Osteocyte (in vitro differentiated cells): Measurements from ENCODE around the gene SACS. TPM values are rescaled to one million over a fixed set of nuclear protein-coding genes. Genes with fewer than 3 reads are reported as not detected.

Source experiments
- DNase-seq: peaks from one replicate; pipeline ENCODE4 v3.0.0; 2021; ENCODE audit warnings: mixed read lengths; ENCODE audit not compliant: unreplicated experiment; ENCODE audit errors: extremely low spot score
- H3K27ac Mint-ChIP-seq: one replicate; pipeline ENCODE4 v1.8.0; 2021; ENCODE audit warnings: mild to moderate bottlenecking, mixed read lengths; ENCODE audit not compliant: unreplicated experiment
- H3K27me3 Mint-ChIP-seq: one replicate; pipeline ENCODE4 v1.8.0; 2021; ENCODE audit warnings: mixed read lengths; ENCODE audit not compliant: unreplicated experiment
- H3K36me3 Mint-ChIP-seq: one replicate; pipeline ENCODE4 v1.8.0; 2021; ENCODE audit warnings: mixed read lengths; ENCODE audit not compliant: unreplicated experiment
- H3K4me1 Mint-ChIP-seq: one replicate; pipeline ENCODE4 v1.8.0; 2021; ENCODE audit warnings: mixed read lengths; ENCODE audit not compliant: unreplicated experiment
- H3K4me3 Mint-ChIP-seq: one replicate; pipeline ENCODE4 v1.8.0; 2021; ENCODE audit warnings: mild to moderate bottlenecking, moderate library complexity, mixed read lengths; ENCODE audit not compliant: unreplicated experiment
- H3K9me3 Mint-ChIP-seq: one replicate; pipeline ENCODE4 v1.8.0; 2021; ENCODE audit warnings: mixed read lengths; ENCODE audit not compliant: unreplicated experiment
- CTCF ChIP-seq: fragments of 200-600 bp; sonication (generic); IDR thresholded peaks from 2 replicates; pipeline ENCODE4 v1.5.0; 2021; ENCODE audit warnings: antibody characterized with exemption, mild to moderate bottlenecking, moderate library complexity
- total RNA-seq: library from RNA; stranded (reverse); gene quantifications from 2 replicates; pipeline ENCODE4 v1.2.1, GENCODE V29; 2021

The SACS gene
- total RNA-seq, 1 donor from 2014 or later = 32.1 TPM

- H3K36me3 Mint-ChIP-seq = peaks cover 59% of the 10 kb centered on the region
- TF ChIP-seq CTCF = no peak
- H3K27ac Mint-ChIP-seq = no peak overlapping the region
- H3K9me3 Mint-ChIP-seq = peaks cover 29% of the 10 kb centered on the region
- DNase-seq = no peak
- no peak overlapping the region for H3K4me3 Mint-ChIP-seq
- H3K4me1 Mint-ChIP-seq = peaks cover under 1% of the 10 kb centered on the region
- no peaks in the 10 kb centered on the region for H3K27me3 Mint-ChIP-seq
Measured at GRCh38 chr13:23339225-23339624, 94.3 kb downstream of the SACS start.

- Mint-ChIP-seq H3K36me3 (peaks cover 35% of the 10 kb centered on the region), H3K27ac (no peak overlapping the region), H3K4me3 (no peak overlapping the region), H3K9me3 (peaks cover 28% of the 10 kb centered on the region), H3K27me3 (no peaks in the 10 kb centered on the region), H3K4me1 (no peaks in the 10 kb centered on the region)
- TF ChIP-seq CTCF = no peak
- no peak for DNase-seq
Measured at GRCh38 chr13:23330356-23330755, 103.1 kb downstream of the SACS start.

- Mint-ChIP-seq H3K27ac (no peak overlapping the region), H3K27me3 (no peaks in the 10 kb centered on the region), H3K4me3 (no peak overlapping the region), H3K4me1 (peaks cover 50% of the 10 kb centered on the region), H3K36me3 (peaks cover 6% of the 10 kb centered on the region), H3K9me3 (no peaks in the 10 kb centered on the region)
- no peak for TF ChIP-seq CTCF
- no peak for DNase-seq
Measured at GRCh38 chr13:23325191-23325590, 108.3 kb downstream of the SACS start.

GRCh38 chr13:23323946-23324709 lies 109.4 kb downstream of the SACS start:
- Mint-ChIP-seq H3K36me3 (peaks cover 6% of the 10 kb centered on the region), H3K27me3 (no peaks in the 10 kb centered on the region), H3K9me3 (no peaks in the 10 kb centered on the region), H3K4me3 (no peak overlapping the region), H3K4me1 (peaks cover 61% of the 10 kb centered on the region), H3K27ac (peak overlapping the region; percentile 95)
- no peak for DNase-seq
- TF ChIP-seq CTCF = no peak

- peaks cover 4% of the 10 kb centered on the region for H3K9me3 Mint-ChIP-seq
- TF ChIP-seq CTCF = no peak
- no peaks in the 10 kb centered on the region for H3K27me3 Mint-ChIP-seq
- H3K27ac Mint-ChIP-seq = peak overlapping the region; percentile 95
- peak overlapping the region; percentile 67 for H3K4me3 Mint-ChIP-seq
- DNase-seq = no peak
- H3K4me1 Mint-ChIP-seq = peaks cover 66% of the 10 kb centered on the region
- H3K36me3 Mint-ChIP-seq = peaks cover 6% of the 10 kb centered on the region
Measured at GRCh38 chr13:23322353-23323336, 110.9 kb downstream of the SACS start.
